HG02884 (cell line): Measurements from ENCODE around the gene SLC7A9.
"Not testable (repeated sequence)": the region's sequence is repeated elsewhere in the genome, so short reads cannot be mapped to it uniquely, and the experiment has no call there.

Experiments
- ATAC-seq: cut with Tn5 transposase; IDR thresholded peaks from one replicate; pipeline ENCODE4 v1.9.1; 2021; ENCODE audit warnings: mild to moderate bottlenecking, moderate library complexity; ENCODE audit not compliant: unreplicated experiment

SLC7A9 gene

DNA sequence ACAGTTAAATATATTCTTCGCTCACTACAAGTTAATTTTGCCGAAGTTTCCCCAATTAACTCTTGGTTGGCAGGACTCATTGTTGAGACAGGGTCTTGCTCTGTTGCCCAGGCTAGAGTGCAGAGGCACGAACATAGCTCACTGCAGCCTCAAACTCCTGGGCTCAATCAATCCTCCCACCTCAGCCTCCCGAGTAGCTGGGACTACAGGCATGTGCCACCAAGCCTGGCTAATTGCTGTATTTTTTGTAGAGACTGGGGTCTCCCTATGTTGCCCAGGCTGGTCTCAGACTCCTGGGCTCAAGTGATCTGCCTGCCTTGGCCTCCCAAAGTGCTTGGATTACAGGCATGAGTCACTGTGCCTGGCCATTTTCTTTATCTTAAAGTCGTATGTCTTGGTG is 15.7 kb upstream of the SLC7A9 start:
- not testable (repeated sequence) for ATAC-seq

DNA sequence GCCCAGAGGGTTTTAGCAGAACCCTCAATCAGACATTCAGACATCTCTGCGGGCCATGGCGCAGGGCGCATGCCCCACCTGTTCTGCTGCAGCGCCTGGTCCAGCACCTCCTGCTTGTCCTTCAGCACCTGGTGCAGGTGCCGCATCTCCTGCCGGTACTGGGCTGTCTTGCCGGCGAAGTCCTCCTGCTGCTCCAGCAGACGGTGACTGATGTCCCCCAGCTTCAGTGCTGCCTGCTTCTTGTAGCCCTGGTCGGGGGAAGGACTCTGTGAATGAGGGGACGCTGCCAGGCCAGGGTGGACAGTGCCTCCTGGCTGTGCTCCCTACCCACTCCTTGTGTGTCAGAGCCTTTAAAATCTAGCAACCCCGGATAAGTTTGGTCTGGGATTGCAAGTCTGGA is 12.2 kb upstream of the SLC7A9 start:
- no peak for ATAC-seq

DNA sequence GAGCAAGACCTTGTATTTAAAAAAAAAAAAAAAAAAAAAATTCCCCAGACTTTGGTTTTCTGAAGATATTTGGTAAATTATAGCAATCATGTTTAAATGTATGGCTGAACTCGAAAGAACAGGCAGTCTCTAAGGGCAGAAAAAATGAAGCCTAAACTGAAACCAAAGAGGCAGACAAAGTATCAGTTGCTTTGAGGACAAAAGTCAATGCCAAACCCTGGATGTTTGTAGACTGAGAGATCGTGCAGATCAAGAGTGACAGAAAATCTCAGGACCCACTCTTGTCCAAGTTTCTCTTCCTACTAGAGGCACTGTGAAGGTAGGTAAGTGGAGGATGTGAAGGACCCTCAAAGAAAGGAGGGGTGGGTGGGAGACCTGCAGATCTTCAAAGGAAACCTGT is 11.1 kb upstream of the SLC7A9 start:
- no peak for ATAC-seq

DNA sequence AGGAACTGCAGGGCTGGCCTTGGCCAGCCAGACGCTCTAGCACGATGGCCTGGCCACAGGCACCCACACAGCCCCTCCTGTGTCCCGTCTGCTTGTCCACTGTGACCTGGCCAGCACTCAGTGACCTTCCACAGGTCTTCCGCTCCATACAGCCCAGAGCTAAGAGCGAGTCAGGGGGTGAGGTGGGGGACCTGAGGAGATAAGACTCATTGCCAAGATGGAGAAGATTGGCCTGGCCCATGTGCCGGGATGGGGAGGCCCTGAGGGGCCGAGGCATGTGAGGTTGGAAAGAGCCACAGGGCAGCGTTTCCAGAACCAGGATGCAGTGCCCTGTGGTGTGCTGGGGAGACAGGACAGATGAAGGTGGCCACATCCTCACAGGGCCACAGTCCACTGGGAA is 10.2 kb upstream of the SLC7A9 start:
- ATAC-seq: no peak

DNA sequence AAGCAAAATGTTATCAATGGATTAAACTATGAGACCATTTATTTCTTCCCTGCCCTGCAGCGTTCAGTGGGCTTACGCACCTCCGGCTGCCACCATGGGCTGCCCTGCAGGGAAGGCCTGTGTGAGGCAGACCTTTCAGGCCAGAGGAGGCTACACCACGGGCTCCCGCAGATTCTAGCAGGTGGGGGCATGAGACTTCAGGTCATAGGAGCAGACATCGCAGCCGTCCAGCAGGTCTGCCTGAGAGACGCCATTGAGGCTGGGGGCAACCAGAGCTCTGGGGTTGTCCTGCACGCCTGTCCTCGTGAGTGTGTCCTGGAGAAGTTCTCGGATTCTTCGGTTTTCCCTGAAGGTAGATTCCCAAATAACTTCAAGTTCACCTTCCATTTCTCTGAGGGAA is 9.4 kb upstream of the SLC7A9 start:
- no peak for ATAC-seq

DNA sequence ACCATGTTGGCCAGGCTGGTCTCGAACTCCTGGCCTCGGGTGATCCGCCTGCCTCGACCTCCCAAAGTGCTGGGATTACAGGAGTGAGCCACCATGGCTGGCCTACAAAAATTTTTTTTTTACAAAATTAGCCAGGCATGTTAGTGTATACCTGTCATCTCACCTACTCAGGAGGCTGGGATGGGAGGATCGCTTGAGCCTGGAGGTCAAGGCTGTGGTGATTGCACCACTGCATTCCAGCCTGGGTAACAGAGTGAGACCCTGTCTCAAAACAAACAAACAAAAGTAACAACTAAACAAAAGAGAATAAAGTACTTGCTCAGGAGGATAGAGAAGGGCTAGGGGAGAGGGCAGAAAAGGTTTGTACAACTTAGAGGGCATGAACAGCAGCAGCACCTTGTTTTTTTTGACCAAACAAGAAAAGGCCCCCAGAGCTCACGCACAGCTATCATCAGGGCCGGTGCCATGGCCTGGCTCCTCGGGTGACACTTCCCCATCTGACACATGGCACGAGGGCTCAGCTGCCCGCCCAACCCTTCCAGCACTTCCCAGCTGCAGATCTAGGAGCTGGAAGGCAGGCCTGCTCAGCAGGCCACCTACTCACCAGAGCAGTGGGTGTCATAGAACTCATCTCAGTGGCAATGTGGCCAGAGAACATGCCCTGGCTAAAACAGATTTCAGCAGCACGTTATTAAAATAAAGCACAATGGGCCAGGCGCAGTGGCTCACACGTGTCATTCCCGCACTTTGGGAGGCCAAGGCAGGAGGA is 8.6 kb upstream of the SLC7A9 start:
- ATAC-seq: no peak

DNA sequence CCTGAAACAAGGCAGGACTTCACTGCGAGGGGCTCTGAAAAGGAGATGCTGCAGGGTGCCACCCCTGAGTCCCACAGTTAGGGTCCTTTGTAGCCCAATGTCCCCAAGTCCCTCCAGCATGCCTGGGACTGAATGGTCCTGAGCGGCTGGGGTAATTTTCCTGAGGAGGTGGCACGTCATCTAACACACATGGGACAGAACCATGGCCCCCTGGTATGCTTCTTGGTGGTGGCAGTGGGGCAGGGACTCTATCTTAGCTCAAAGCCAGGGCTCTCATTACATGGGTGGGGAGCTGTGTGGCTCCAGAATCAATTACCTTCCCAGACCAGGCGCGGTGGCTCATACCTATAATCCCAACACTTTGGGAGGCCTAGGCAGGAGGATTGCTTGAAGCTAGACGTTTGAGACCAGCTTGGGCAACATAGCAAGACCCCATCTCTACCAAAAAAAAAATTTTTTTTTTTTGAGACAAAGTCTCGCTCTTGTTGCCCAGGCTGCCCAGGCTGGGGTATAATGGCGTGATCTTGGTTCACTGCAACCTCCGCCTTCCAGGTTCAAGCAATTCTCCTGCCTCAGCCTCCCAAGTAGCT is 7.9 kb upstream of the SLC7A9 start:
- ATAC-seq: no peak

DNA sequence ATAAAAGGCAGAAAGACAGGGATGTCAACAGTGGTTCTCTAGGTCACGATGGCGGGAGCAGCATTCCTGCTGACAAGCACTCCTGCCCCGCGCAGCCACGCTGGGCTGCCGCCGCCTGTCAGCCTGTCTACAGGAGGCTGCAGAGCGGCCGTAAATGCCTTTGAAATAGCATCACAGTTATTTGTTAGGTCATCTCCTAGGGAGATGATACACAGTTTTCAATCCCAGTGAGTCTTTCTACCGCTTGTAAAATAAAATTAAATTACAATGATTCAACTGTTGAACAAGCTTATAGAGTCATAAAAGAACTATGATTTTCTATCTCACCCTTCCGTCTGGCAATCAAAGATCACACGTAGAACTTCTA is 7.3 kb upstream of the SLC7A9 start:
- ATAC-seq: no peak

DNA sequence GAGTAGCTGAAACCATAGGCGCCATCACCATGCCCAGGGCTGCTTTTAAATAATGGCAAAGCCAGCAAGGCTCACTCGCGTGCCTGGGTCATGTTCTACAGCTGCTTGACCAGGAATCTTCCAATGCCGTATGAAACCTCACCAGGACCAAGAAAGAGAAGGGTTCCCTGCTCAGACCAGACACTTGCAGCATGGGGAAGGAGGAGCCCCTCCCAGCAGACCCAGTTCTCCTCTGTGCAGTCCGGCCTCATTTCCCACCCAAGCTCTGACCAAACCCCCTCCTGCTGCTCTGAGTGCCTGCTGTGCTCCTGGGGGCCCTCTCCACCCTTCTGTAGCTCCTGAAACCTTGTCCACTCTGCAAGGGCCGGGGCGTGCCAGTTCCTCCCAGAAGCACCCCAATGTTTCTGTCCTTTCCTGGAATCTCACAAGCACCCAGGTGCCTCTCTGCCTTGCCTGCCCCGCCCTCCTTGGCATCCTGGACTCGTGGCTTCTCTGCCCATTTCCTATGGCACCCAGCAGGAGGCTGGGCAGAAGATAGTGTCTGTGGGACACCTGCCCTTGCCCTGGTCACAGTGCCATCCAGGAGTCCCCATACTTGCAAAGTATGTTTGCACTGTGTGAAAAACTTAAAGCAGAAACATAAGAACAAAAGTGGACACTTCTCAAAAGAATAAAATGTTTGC is 6.8 kb upstream of the SLC7A9 start:
- no peak for ATAC-seq

DNA sequence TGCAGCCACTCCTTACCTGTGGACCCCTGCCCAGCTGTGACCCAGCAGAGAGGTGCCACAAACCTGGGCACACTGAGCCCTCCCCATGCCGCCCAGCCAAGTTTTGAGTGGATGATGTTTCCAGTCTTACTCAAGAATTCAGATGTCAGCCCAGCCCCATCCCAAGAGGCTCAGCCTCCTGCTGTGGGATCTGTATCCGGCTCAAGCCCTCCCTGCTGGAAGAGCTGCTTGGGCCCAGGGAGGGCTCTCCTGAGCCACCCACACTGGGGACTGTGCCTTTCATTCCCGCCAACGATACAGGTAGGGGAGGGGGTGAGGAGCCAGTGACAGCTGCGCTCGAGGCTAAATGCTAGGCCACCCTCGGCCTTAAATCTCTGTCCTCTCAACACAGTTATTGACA is 5.9 kb upstream of the SLC7A9 start:
- ATAC-seq: no peak

DNA sequence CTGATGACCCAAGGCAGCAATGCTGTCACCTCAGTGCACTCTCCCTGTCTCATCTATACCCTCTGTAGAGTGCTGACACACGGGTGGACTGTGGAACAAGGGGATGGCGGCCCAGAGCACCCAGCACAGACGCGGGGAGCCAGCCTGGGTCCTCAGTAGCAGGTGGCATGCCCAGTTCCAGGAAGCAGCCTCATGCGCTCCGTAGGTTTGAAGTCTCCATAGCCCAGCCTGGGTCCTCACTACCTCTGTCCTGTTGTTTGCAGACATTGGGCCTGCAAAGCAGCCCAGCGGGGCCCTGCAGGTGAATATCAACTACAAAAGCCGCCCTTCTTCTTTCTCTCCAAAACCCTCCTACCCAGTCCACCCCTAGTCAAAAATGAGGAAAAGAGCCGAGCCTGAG is 5.0 kb upstream of the SLC7A9 start:
- no peak for ATAC-seq

DNA sequence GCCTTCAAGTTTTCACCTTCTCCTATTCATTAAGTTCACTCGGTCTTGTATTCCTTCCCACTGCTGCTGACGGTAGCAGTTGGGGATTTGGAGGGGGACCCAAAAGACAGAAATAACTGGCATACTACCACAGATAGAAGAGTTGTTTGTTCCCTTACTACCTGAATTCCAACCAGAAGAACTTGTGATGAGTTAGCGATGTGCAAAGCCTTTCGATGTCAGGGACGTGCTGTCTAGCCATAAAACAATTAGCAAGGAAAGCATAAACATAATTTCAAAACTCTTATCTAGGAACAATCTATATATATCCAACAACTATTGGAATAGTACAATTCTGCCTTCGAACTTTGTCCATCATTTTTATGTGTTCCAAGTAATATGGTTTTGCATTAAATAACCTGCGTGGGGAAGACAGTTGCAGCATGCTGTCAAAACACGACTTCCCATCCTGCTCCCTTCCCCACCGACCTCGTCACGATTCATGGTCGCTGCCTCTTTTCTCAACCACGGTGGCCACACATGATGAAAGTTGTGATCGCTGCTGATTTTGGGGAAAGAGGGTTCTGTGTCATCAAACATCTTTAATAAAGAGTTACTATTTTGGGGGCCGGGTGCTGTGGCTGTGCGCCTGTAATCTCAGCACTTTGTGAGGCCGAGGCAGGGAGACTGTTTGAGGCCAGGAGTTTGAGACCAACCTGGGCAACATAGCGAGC is 3.8 kb upstream of the SLC7A9 start:
- no peak for ATAC-seq

DNA sequence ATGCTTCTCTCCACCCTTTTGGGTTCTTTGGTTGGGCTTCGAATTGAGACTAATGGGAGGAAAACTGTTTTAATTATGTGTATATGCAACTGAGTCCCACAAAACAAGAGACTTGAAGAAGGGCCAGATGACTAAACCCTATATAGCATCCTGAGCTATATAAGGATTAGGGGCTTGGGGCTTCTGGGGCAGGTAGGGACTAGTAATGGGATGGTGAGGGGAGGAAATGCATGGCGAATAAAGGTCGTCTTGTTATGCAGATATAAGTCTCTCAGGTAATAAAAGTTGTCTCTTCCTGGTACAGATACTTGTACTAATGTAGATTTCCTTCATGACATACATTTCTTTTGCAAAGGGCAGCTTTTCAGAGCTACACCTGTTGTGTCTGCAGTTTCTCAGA is 2.8 kb upstream of the SLC7A9 start:
- no peak for ATAC-seq

DNA sequence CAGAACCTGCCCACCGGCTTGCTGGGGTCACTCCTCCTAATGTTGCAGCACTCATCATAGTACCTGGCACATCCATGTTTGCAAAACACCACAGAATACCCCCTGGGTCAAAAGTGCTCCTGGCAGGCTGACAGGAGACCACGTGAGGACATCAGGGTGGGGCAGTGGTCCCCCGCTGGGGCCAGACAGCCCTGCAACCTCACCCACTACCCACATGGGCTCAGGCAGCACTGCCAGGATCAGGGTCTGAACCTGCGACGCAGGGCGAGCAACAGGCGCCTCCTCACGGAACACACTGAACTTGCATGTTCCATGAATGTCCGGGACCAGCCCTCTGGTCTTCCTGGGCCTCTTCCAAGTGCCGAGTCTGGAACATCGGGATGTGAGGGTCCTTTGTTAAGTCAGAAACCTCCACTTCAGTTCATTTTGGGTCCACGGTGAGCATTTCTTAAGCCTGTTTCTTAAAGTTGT is 1.4 kb upstream of the SLC7A9 start:
- ATAC-seq: no peak

DNA sequence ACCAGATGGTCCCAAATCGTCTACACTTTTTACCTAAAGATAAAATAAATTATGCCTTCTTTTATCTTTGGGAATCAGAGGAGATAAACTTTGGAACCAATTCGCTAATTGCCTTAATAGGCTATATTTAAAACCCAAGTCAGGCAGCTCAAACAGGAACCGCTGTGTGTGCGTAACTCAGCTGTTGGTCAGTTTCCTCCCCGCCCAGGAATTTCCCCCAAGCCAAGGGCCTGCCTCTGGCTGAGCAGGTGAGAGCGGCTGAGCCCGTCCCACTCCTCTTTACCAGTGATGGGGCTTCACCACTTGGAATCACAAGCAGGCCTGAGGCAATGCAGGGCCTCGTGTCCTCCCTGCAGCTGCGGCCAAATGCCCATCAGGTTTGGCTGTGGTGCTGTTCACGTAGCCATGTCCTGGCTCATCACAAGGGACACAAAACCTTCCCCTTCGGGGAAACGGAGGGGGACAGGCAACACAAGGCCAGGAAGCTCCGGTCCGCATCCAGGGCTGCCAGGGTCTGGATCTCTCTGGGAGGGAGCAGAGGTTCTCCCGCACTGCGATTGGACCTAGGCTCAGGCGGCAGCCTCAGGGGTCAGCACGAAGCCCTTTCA is 503 bp upstream of the SLC7A9 start:
- no peak for ATAC-seq

DNA sequence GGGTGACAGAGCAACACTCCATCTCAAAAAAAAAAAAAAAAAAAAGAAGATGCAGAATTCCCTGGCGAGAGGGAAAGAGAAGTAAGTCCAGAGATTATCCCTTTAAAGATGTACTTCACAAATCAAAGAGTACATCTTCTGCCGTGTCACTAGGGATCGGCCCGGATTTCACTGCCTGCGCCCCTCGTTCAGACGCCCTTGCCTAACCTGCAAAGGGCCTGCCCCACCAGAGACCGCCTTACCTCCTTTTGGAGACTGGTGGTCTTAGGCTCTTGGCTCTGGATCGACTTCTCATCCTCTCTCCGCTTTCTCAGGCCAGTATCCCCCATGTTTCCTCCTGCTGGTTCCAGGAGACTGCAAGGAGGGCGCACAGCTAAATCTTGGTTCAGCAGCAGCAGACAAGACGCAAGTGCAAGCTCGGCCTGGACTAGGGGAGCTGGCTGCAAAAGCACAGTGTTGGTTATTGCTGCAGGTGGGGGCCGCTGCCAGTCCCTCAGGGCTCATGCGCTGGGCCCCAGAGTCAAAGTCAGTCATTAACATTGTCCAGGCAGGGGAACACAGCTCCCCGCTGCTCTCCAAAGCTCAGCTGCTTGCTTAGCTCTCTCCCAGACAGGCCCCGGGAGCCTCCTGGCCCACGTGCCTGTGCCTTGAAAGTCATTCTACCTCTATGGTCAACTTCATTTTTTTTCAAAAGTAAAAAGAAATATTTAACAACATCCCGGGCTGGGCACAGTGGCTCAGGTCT is 1.2 kb downstream of the SLC7A9 start:
- no peak for ATAC-seq

DNA sequence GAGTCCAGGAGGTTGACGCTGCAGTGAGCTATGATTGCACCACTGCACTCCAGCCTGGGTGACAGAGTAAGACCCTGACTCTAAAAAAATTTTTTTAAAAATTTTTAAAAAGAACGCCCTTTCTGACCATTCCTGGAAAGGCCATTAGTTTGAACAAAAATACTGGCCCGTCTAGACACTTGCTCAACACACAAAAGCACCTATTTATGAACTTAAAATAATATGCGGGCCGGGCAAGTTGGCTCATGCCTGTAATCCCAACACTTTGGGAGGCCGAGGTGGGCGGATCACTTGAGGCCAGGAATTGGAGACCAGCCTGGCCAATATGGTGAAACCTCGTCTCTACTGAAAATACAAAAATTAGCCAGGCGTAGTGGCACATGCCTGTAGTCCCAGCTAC is 2.1 kb downstream of the SLC7A9 start:
- not testable (repeated sequence) for ATAC-seq

DNA sequence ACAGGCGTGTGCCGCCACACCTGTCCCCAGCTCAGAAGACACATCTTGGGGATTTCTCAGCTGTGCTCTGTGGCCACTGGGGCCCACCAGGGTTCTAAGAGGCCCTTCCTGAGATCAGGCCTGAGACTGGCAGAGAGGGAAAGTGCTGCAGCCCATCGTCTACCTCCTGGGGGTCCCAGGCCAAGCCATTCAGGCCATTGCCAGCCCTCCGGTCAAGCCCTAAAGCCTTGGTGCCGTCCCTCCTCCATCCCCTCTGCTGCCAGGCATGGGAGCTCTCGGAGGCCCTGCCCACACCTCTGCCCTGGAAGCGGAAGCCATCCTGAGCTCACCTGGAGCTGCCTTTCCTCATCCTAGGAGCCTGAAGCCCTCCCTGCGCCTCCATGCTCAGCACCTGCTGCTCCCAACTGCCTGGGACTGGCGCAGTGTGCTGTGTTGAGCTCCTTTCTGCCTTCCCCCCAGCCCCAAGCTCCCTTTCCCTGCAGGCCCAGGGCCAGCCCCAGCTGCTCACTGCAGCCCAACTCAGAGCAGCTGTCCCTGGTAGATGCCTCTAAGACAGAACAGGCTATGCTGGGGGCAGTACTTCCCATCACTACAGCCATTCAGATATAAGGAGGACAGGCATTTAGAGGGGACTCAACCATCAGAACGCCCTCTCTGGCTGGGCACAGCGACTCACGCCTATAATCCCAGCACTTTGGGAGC is 2.9 kb downstream of the SLC7A9 start:
- ATAC-seq: no peak

DNA sequence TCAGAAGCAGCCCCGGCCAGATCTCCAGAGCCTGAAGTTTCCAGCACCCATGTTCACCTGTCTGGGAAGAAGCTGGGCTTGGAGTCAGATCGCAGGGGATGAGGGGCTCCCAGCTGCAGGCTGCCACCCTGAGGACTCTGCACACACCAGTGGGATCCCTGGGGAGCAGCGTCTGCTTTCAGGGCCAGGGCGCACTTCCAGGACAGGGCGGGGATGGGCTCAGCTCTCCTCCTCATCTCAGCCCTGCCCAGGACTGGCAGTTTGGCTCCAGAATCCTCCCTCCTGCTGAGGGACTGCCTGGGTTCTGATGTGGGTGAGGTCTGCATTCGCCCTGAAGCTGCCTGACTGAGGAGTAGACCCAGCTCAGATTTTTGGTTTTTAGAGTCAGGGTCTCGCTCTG is 3.5 kb downstream of the SLC7A9 start:
- no peak for ATAC-seq

DNA sequence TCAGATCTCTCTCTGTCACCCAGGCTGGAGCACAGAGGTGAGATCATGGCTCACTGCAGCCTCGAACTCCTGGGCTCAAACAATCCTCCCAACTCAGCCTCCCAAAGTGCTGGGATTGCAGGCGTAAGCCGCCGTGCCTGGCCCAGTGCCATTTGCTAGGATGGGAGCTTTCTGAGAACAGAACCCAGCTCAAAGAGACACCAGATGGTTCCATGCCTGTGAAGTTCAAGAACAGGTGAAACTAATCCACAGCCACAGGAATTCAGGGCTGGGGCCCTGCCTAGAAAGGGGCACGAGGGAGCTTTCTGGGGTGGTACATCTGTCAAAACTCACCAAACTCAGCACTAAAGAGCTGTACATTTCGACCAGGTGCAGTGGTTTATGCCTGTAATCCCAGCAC is 4.2 kb downstream of the SLC7A9 start:
- no peak for ATAC-seq
